Mesenchymal stem cell (in vitro differentiated cells and primary cell): ENCODE results near the gene GAP43.

Experiments
- DNase-seq: peaks from one replicate; pipeline ENCODE4 v3.0.0-alpha.2; 2013
- H2AFZ ChIP-seq: one replicate; pipeline ENCODE4 v1.6.1; 2013; ENCODE audit warnings: low read depth, mild to moderate bottlenecking, control low read depth, inconsistent platforms, low read length, moderate library complexity
- H2AK5ac ChIP-seq: 2 replicates; pipeline ENCODE4 v1.6.1; 2013; ENCODE audit warnings: low read length, moderate library complexity, mild to moderate bottlenecking, inconsistent platforms; ENCODE audit not compliant: severe bottlenecking
- H2BK120ac ChIP-seq: one replicate; pipeline ENCODE4 v1.6.1; 2013; ENCODE audit warnings: low read depth, mild to moderate bottlenecking, inconsistent platforms, low read length, moderate library complexity
- H2BK12ac ChIP-seq, 2 experiments: one replicate each; pipeline ENCODE4 v1.6.1; 2013; ENCODE audit warnings: inconsistent platforms in 2 of 2, low read length in 2 of 2, mild to moderate bottlenecking in 2 of 2, moderate library complexity in 2 of 2, control low read depth in 1 of 2
- H2BK15ac ChIP-seq: one replicate; pipeline ENCODE4 v1.6.1; 2013; ENCODE audit warnings: mild to moderate bottlenecking, low read depth, inconsistent platforms; ENCODE audit not compliant: poor library complexity, severe bottlenecking
- H2BK5ac ChIP-seq: 2 replicates; pipeline ENCODE4 v1.6.1; 2013; ENCODE audit warnings: low read depth, mild to moderate bottlenecking, low read length, control low read depth, inconsistent platforms; ENCODE audit not compliant: poor library complexity, severe bottlenecking
- H3K14ac ChIP-seq, 2 experiments: one replicate each; pipeline ENCODE4 v1.6.1; 2013; ENCODE audit warnings: inconsistent platforms in 2 of 2, low read length in 2 of 2, control low read depth in 1 of 2, mild to moderate bottlenecking in 1 of 2, moderate library complexity in 1 of 2
- H3K18ac ChIP-seq, 2 experiments: one replicate each; pipeline ENCODE4 v1.6.1; 2013; ENCODE audit warnings: inconsistent platforms in 2 of 2, low read length in 2 of 2, control low read depth in 1 of 2, low read depth in 1 of 2, mild to moderate bottlenecking in 1 of 2
- H3K23ac ChIP-seq, 2 experiments: one replicate each; pipeline ENCODE4 v1.6.1; 2013; ENCODE audit warnings: inconsistent platforms in 2 of 2, low read length in 2 of 2, mild to moderate bottlenecking in 2 of 2, moderate library complexity in 2 of 2, control low read depth in 1 of 2
- H3K27ac ChIP-seq: 2 replicates; pipeline ENCODE4 v1.5.1; 2013; ENCODE audit warnings: mild to moderate bottlenecking, moderate library complexity, low read length, control low read depth, inconsistent platforms; ENCODE audit not compliant: poor library complexity, severe bottlenecking
- H3K27me3 ChIP-seq, 2 experiments: 2 replicates each; pipeline versions ENCODE4 v1.6.1 to v1.7.0; 2013; ENCODE audit warnings: low read length in 2 of 2, mild to moderate bottlenecking in 2 of 2, moderate library complexity in 2 of 2, control low read depth in 1 of 2, inconsistent platforms in 1 of 2; ENCODE audit not compliant: control insufficient read depth in 1 of 2, insufficient read depth in 1 of 2
- H3K36me3 ChIP-seq, 2 experiments: 2 replicates each; pipeline versions ENCODE4 v1.6.1 to v1.7.0; 2013; ENCODE audit warnings: low read length in 2 of 2, control low read depth in 1 of 2, inconsistent platforms in 1 of 2, low read depth in 1 of 2, mild to moderate bottlenecking in 1 of 2; ENCODE audit not compliant: insufficient read depth in 2 of 2, control insufficient read depth in 1 of 2
- H3K4ac ChIP-seq, 2 experiments: one replicate each; pipeline ENCODE4 v1.6.1; 2013; ENCODE audit warnings: inconsistent platforms in 2 of 2, low read length in 2 of 2, mild to moderate bottlenecking in 2 of 2, moderate library complexity in 2 of 2, control low read depth in 1 of 2, low read depth in 1 of 2
- H3K4me1 ChIP-seq: 2 replicates; pipeline ENCODE4 v1.6.1; 2013; ENCODE audit warnings: low read depth, low read length, control low read depth; ENCODE audit not compliant: control insufficient read depth, insufficient read depth
- H3K4me2 ChIP-seq: 2 replicates; pipeline ENCODE4 v1.6.1; 2013; ENCODE audit warnings: low read length, mild to moderate bottlenecking, inconsistent platforms; ENCODE audit not compliant: poor library complexity, severe bottlenecking
- H3K4me3 ChIP-seq, 2 experiments: 2 replicates each; pipeline versions ENCODE4 v1.5.1 to v1.7.0; 2013; ENCODE audit warnings: low read length in 2 of 2, mild to moderate bottlenecking in 2 of 2, control low read depth in 1 of 2, low read depth in 1 of 2; ENCODE audit not compliant: insufficient read depth in 1 of 2
- H3K79me1 ChIP-seq: replicated peaks from 2 replicates; pipeline ENCODE4 v1.6.1; 2013; ENCODE audit warnings: mild to moderate bottlenecking, control low read depth, low read length, inconsistent platforms; ENCODE audit not compliant: poor library complexity, severe bottlenecking
- H3K9ac ChIP-seq: 2 replicates; pipeline ENCODE4 v1.7.0; 2013; ENCODE audit warnings: mild to moderate bottlenecking, low read length, moderate library complexity
- H3K9me3 ChIP-seq: 2 replicates; pipeline ENCODE4 v1.7.0; 2013; ENCODE audit warnings: mild to moderate bottlenecking, low read length; ENCODE audit not compliant: control insufficient read depth
- H4K8ac ChIP-seq: one replicate; pipeline ENCODE4 v1.6.1; 2013; ENCODE audit warnings: inconsistent platforms, mild to moderate bottlenecking, low read length, moderate library complexity
- H4K91ac ChIP-seq: one replicate; pipeline ENCODE4 v1.6.1; 2013; ENCODE audit warnings: mild to moderate bottlenecking, low read length, inconsistent platforms
- WGBS: methylation state at CpG from one replicate; pipeline ENCODE4 v1.1.7; 2013; ENCODE audit warnings: mixed read lengths; 5-methylcytosine and 5-hydroxymethylcytosine counted together

The GAP43 gene

DNA sequence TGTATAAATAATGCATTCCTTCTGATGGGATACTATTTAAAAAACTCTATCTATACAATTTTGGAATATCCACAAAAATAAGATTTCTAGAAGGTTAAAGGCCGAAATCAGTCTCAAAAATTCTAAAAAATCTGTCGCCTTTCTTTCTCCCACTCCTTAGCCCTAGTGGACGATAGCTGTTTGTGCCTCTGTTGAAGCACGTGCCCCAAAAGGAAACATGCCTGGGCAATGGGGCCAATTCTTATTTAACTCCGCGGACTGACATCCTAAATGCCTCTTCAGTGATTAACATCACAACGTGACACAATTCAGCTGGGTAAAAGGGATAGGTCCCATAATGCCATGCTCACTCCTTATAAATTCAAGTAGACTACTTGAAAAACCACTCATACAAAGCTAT, 65.1 kb downstream of the GAP43 start:
- H3K27me3 ChIP-seq: no peaks in the 10 kb centered on the region
- H2AFZ ChIP-seq: no peak overlapping the region
- no peaks in the 10 kb centered on the region for H3K79me1 ChIP-seq
- H2BK5ac ChIP-seq: no peak overlapping the region
- no peak overlapping the region for H3K18ac ChIP-seq
- H3K14ac ChIP-seq: no peak overlapping the region
- H3K9me3 ChIP-seq: no peaks in the 10 kb centered on the region
- DNase-seq: no peak
- H3K36me3 ChIP-seq: no peaks in the 10 kb centered on the region
- H4K91ac ChIP-seq: no peak overlapping the region
- no peak overlapping the region for H3K4me3 ChIP-seq
- 90% methylated on average over 7 of the region's 7 CpGs for WGBS
- H3K23ac ChIP-seq: no peak overlapping the region
- H2BK120ac ChIP-seq: no peak overlapping the region
- no peak overlapping the region for H3K4ac ChIP-seq
- H3K27ac ChIP-seq: no peak overlapping the region
- no peak overlapping the region for H2AK5ac ChIP-seq
- no peak overlapping the region for H2BK15ac ChIP-seq
- no peak overlapping the region for H3K4me2 ChIP-seq
- H2BK12ac ChIP-seq: no peak overlapping the region
- H3K4me1 ChIP-seq: no peaks in the 10 kb centered on the region
- H3K9ac ChIP-seq: no peak overlapping the region
- H4K8ac ChIP-seq: no peak overlapping the region

DNA sequence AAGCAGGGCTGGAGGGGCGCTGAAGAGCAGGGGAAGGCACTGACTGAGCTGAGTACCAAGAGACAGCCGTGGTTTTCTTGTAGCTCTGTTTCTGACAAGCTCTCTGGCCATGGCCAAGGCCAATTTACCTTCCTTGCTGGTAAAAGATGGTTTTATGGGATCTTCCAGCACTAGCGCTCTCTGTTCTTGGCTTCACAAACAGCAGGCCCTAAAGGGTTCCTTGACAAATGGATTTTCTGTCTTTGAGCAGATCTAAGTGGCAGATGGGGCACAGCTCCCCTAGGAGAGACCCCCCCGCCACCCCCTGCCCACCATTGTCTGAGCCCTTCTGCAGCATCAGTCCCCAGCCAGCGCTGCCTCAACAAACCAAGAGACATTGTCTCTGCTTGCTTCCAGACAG, 66.6 kb downstream of the GAP43 start:
- H2AK5ac ChIP-seq: no peak overlapping the region
- 99% methylated on average over 3 of the region's 5 CpGs for WGBS
- DNase-seq: no peak

DNA sequence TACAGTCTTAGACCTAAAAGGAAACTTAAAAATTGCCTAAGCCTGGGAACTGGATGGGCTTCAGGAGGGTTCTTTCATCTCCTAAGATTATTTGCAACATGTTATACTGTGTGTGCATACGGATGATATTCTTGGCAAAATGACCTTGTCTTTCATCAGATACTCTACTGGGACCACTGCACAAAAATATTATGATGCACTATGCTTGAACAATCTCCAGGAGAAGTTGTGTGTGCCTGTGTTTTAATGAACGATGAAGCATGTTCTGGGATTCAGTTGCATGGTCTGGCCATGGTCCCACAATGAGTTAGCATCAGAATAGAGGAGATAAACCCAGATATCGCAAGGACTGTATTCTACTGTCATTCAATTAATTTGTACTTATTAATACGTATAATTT, 68.7 kb downstream of the GAP43 start:
- WGBS: 100% methylated on average over 2 of the region's 4 CpGs
- Histone ChIP-seq H3K4me1 (no peaks in the 10 kb centered on the region), H2BK5ac (no peak overlapping the region)

More for the DNA sequence above, 66.6 kb downstream of the GAP43 start:
- Histone ChIP-seq H2BK5ac (no peak overlapping the region), H3K4me3 (no peak overlapping the region), H3K18ac (no peak overlapping the region), H3K9ac (no peak overlapping the region), H3K9me3 (no peaks in the 10 kb centered on the region), H2AFZ (no peak overlapping the region), H2BK15ac (no peak overlapping the region), H3K4ac (no peak overlapping the region), H3K4me2 (no peak overlapping the region), H4K8ac (no peak overlapping the region), H2BK120ac (no peak overlapping the region), H2BK12ac (no peak overlapping the region), H3K79me1 (no peaks in the 10 kb centered on the region), H3K36me3 (no peaks in the 10 kb centered on the region), H3K14ac (no peak overlapping the region), H4K91ac (no peak overlapping the region), H3K27me3 (no peaks in the 10 kb centered on the region), H3K27ac (no peak overlapping the region), H3K4me1 (no peaks in the 10 kb centered on the region), H3K23ac (no peak overlapping the region)

GRCh38 chr3:115692887-115693524, 69.7 kb downstream of the GAP43 start:
- H3K23ac ChIP-seq: no peak overlapping the region
- H3K79me1 ChIP-seq: no peaks in the 10 kb centered on the region
- H3K4me3 ChIP-seq: no peak overlapping the region
- H4K91ac ChIP-seq: no peak overlapping the region
- no peak overlapping the region for H2AK5ac ChIP-seq
- H2BK12ac ChIP-seq: no peak overlapping the region
- H3K27me3 ChIP-seq: no peaks in the 10 kb centered on the region
- H3K4ac ChIP-seq: no peak overlapping the region
- no peak overlapping the region for H4K8ac ChIP-seq
- no peak overlapping the region for H3K18ac ChIP-seq
- H2AFZ ChIP-seq: no peak overlapping the region
- H3K36me3 ChIP-seq: no peaks in the 10 kb centered on the region
- no peak overlapping the region for H2BK15ac ChIP-seq
- 19% methylated on average over 4 of the region's 8 CpGs for WGBS
- no peak overlapping the region for H3K27ac ChIP-seq
- H3K9ac ChIP-seq: peak overlapping the region; percentile 64
- no peak overlapping the region for H3K4me2 ChIP-seq
- H2BK120ac ChIP-seq: no peak overlapping the region
- H3K9me3 ChIP-seq: no peaks in the 10 kb centered on the region
- H2BK5ac ChIP-seq: no peak overlapping the region
- H3K4me1 ChIP-seq: peaks cover 1% of the 10 kb centered on the region
- peak; percentile 77 for DNase-seq
- H3K14ac ChIP-seq: no peak overlapping the region

More for the DNA sequence above, 68.7 kb downstream of the GAP43 start:
- H2AFZ ChIP-seq: no peak overlapping the region
- no peak overlapping the region for H3K4me2 ChIP-seq
- no peak overlapping the region for H3K4me3 ChIP-seq
- H3K79me1 ChIP-seq: no peaks in the 10 kb centered on the region
- H3K36me3 ChIP-seq: no peaks in the 10 kb centered on the region
- no peak overlapping the region for H2BK120ac ChIP-seq
- no peak overlapping the region for H3K18ac ChIP-seq
- H3K4ac ChIP-seq: no peak overlapping the region
- no peak overlapping the region for H3K27ac ChIP-seq
- no peak overlapping the region for H2AK5ac ChIP-seq
- no peak overlapping the region for H3K14ac ChIP-seq
- H3K23ac ChIP-seq: no peak overlapping the region
- no peak overlapping the region for H2BK15ac ChIP-seq
- H3K9ac ChIP-seq: peak overlapping the region; percentile 8
- H4K91ac ChIP-seq: no peak overlapping the region
- no peak overlapping the region for H2BK12ac ChIP-seq
- DNase-seq: no peak
- no peaks in the 10 kb centered on the region for H3K27me3 ChIP-seq
- no peaks in the 10 kb centered on the region for H3K9me3 ChIP-seq
- no peak overlapping the region for H4K8ac ChIP-seq
